ENCODE data around the gene PRDM16. TPM values are rescaled to one million over a fixed set of nuclear protein-coding genes. Genes with fewer than 3 reads are reported as not detected.

Gene PRDM16
- total RNA-seq, 1 experiment from 2014 or later, result 1.6 TPM

- no peaks in the 10 kb centered on the region for H3K9me3 Mint-ChIP-seq
- ATAC-seq (no peak), DNase-seq (ENCODE audit: low spot score) (peak; percentile 6)
- H3K36me3 Mint-ChIP-seq, result peaks cover 11% of the 10 kb centered on the region; the same call in 1 of the 2 replicates
- TF ChIP-seq E2F4 (CRISPR knock-in tag; IDR thresholded peaks at IDR 0.05; ENCODE audit: borderline replicate concordance, low read depth) (no peak), MAX (CRISPR knock-in tag; IDR thresholded peaks at IDR 0.05) (no peak), NFYB (CRISPR knock-in tag; conservative IDR thresholded peaks at IDR 0.05; ENCODE audit: low read depth) (no peak), ZNF263 (CRISPR knock-in tag; IDR thresholded peaks at IDR 0.05; ENCODE audit: low read depth) (no peak), NR3C1 (CRISPR knock-in tag; conservative IDR thresholded peaks at IDR 0.05; ENCODE audit: low read depth) (no peak), GABPB1 (CRISPR knock-in tag; IDR thresholded peaks at IDR 0.05) (no peak), SOX15 (CRISPR knock-in tag; IDR thresholded peaks at IDR 0.05) (no peak), TP53 (CRISPR knock-in tag; IDR thresholded peaks at IDR 0.05) (no peak), ZNF396 (CRISPR knock-in tag; IDR thresholded peaks at IDR 0.05; ENCODE audit: borderline replicate concordance) (no peak), IRF2 (CRISPR knock-in tag; IDR thresholded peaks at IDR 0.05; ENCODE audit: borderline replicate concordance, low read depth) (no peak), ZNF425 (CRISPR knock-in tag; conservative IDR thresholded peaks at IDR 0.05) (no peak)
- no peak overlapping the region for H3K4me3 Mint-ChIP-seq
- no peaks in the 10 kb centered on the region for H3K27me3 Mint-ChIP-seq (ENCODE audit: low read depth)
- ChIA-PET CTCF (interaction anchor here (1.1 to 1.8 kb wide), 2 partner anchors 17 to 21 kb away, joined by 5 to 13 read pairs; no protein-coding TSS in a partner anchor), POLR2A (no interaction called here)
- peak overlapping the region; percentile 87 for H3K27ac Mint-ChIP-seq
- H3K4me1 Mint-ChIP-seq, result peaks cover 17% of the 10 kb centered on the region
Observed at GRCh38 chr1:3469849-3470649, 401.0 kb downstream of the PRDM16 start.

GRCh38 chr1:3470650-3471355 is 401.8 kb downstream of the PRDM16 start:
- Mint-ChIP-seq H3K27me3 (ENCODE audit: low read depth) (no peaks in the 10 kb centered on the region), H3K9me3 (no peaks in the 10 kb centered on the region), H3K4me1 (peaks cover 17% of the 10 kb centered on the region), H3K4me3 (no peak overlapping the region), H3K36me3 (peaks cover 11% of the 10 kb centered on the region; the same call in 1 of the 2 replicates), H3K27ac (peak overlapping the region; percentile 87)
- POLR2A ChIA-PET, result interaction anchor here (0.7 to 1.6 kb wide), 5 partner anchors 8 to 18 kb away, joined by 3 to 11 read pairs (median 4); partner anchors contain the start of gene ARHGEF16
- CTCF ChIA-PET, result interaction anchor here (0.8 to 4.1 kb wide), 22 partner anchors 8 to 549 kb away, joined by 3 to 165 read pairs (median 5); partner anchors contain the start of gene ARHGEF16
- ATAC-seq (peak; percentile 23), DNase-seq (ENCODE audit: low spot score) (peak; percentile 23)
- TF ChIP-seq ZNF138 (CRISPR knock-in tag; conservative IDR thresholded peaks at IDR 0.05) (no peak), RORB (CRISPR knock-in tag; IDR thresholded peaks at IDR 0.05) (no peak), ZNF423 (CRISPR knock-in tag; IDR thresholded peaks at IDR 0.05) (no peak), ZNF416 (CRISPR knock-in tag; IDR thresholded peaks at IDR 0.05) (no peak), SOX15 (CRISPR knock-in tag; IDR thresholded peaks at IDR 0.05) (no peak), ZSCAN18 (CRISPR knock-in tag; IDR thresholded peaks at IDR 0.05) (no peak), ZBTB43 (CRISPR knock-in tag; IDR thresholded peaks at IDR 0.05) (no peak), PREB (CRISPR knock-in tag; IDR thresholded peaks at IDR 0.05; ENCODE audit: borderline replicate concordance) (no peak), ERG (CRISPR knock-in tag; IDR thresholded peaks at IDR 0.05) (no peak), ETV6 (CRISPR knock-in tag; IDR thresholded peaks at IDR 0.05) (no peak), HMGA2 (CRISPR knock-in tag; IDR thresholded peaks at IDR 0.05) (no peak), MYBL2 (CRISPR knock-in tag; IDR thresholded peaks at IDR 0.05) (no peak), MLX (CRISPR knock-in tag; IDR thresholded peaks at IDR 0.05) (no peak), SMAD3 (CRISPR knock-in tag; IDR thresholded peaks at IDR 0.05; ENCODE audit: borderline replicate concordance) (no peak)
